ENCODE measurements around the gene FAM171A2.

DNA sequence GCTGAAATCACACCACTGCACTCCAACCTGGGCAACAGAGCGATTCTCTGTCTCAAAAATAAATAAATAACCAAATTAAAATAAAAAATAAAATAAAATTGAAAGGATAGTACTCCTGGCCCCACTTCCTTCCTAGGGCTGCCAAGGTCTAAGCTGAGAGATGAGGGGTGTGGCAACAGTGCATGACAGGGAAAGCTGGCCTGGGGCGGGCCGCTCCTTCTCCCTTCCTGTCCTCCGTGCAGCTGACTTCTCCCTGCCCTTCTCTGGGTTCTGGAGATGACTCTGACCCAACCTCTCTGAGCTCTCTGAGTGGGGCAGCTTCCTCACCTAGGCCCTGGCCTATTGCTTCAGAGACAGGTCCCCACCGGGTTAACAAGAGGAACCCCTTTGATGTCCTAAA, 30.3 kb downstream of the FAM171A2 start:
- TF ChIP-seq POLR2A (IDR thresholded peaks at IDR 0.05) (no peak), CTCF (IDR thresholded peaks at IDR 0.05) (no peak)
